ENCODE data around the gene NUDT19. TPM values are rescaled to one million over a fixed set of nuclear protein-coding genes. Genes with fewer than 3 reads are reported as not detected.

Gene NUDT19
- total and polyA plus RNA-seq, 2 experiments from 2014 or later, result 2.4 to 3.9 TPM

DNA sequence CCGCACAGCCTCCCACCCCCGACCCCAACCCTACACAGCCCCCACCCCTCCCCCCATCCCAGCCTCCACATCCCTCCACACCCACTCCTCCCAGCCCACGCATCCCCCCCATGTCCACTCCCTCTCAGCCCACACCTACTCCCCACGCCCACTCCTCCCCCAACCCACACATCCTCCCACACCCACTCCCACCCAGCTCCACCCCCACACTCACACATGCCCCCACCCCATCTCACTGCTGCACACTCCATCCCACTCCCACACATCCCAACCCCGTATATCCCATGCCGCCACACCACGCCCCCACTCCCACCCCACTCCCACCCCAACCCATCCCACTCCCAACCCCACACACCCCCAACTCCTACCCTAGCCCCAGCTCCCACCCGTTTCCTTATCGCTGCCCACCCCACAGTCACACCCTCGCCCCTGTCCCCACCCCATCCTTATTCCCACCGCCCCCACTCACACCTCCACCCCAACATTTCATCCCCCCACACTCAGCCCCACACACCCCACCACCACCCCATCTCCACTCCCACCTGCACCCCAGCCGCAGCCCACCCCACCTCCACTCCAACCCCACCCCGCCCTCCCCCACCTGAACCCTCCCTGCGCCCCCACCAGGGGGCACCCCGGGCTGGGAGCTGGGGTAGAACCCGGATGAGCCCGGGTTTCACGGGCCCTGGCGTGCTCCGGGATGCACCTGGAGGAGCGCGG is 28.8 kb downstream of the NUDT19 start:
- no peak overlapping the region for H2AFZ ChIP-seq
- no peak overlapping the region for H3K4me2 ChIP-seq
- H3K27me3 Mint-ChIP-seq (ENCODE audit: insufficient read depth, low read depth, poor library complexity), result peaks cover 10% of the 10 kb centered on the region
- no peak overlapping the region for H3K27ac ChIP-seq (ENCODE audit: low read depth)
- peaks cover 4% of the 10 kb centered on the region; the same call in 2 of the 3 replicates for H3K4me1 Mint-ChIP-seq
- no peaks in the 10 kb centered on the region for H3K79me2 ChIP-seq (replicated peaks; ENCODE audit: insufficient read depth)
- H3K9me3 Mint-ChIP-seq, result peaks cover 3% of the 10 kb centered on the region; the same call in 1 of the 3 replicates
- H3K9me2 ChIP-seq (ENCODE audit: insufficient read depth), result no peaks in the 10 kb centered on the region
- no peaks in the 10 kb centered on the region for H3K36me3 ChIP-seq (ENCODE audit: insufficient read depth)
- no peak overlapping the region for H3K4me3 Mint-ChIP-seq
- TF ChIP-seq CTCF (conservative IDR thresholded peaks at IDR 0.05; ENCODE audit: low read depth in 2 of 2) (peak in 1 of 2 experiments; percentile 45; a peak in 2 of 4 replicates), ZNF114 (CRISPR knock-in tag; IDR thresholded peaks at IDR 0.05) (no peak)
- ATAC-seq, result peak; percentile 51; the same call in 2 of the 3 replicates
- H3F3A ChIP-seq (replicated peaks; ENCODE audit: low read depth), result no peaks in the 10 kb centered on the region
- H3K4me3 ChIP-seq, result no peak overlapping the region
- no peaks in the 10 kb centered on the region for H3K36me3 Mint-ChIP-seq (ENCODE audit: low read depth)
- no peak overlapping the region for H3K27ac Mint-ChIP-seq
- H3K27me3 ChIP-seq (ENCODE audit: insufficient read depth), result no peaks in the 10 kb centered on the region
- no peaks in the 10 kb centered on the region for H3K4me1 ChIP-seq (ENCODE audit: insufficient read depth)
- no peaks in the 10 kb centered on the region for H4K20me1 ChIP-seq (replicated peaks; ENCODE audit: insufficient read depth)
- peak; percentile 40 for DNase-seq (ENCODE audit: low spot score)

DNA sequence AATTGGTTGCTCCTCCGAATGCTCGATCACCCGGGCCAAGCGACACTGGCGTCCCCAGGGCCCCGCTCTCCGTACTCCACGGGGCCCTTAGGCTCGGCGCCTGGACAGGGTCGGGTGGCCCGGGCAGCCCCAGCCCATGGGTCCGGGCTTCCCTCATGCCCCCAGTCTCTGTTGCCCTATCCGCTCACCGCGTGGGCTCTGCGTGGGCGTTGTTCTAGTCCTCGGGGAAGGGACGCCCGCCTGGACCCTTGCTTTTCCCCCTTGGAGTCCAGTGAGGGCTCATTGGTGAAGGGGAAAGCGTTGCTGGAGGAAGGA is 29.3 kb downstream of the NUDT19 start:
- H3F3A ChIP-seq (replicated peaks; ENCODE audit: low read depth), result no peaks in the 10 kb centered on the region
- no peak overlapping the region for H3K4me3 ChIP-seq
- no peaks in the 10 kb centered on the region for H4K20me1 ChIP-seq (replicated peaks; ENCODE audit: insufficient read depth)
- no peaks in the 10 kb centered on the region for H3K36me3 Mint-ChIP-seq (ENCODE audit: low read depth)
- H3K4me2 ChIP-seq, result no peak overlapping the region
- H3K27me3 Mint-ChIP-seq (ENCODE audit: insufficient read depth, low read depth, poor library complexity), result peaks cover 10% of the 10 kb centered on the region
- no peaks in the 10 kb centered on the region for H3K9me2 ChIP-seq (ENCODE audit: insufficient read depth)
- no peaks in the 10 kb centered on the region for H3K27me3 ChIP-seq (ENCODE audit: insufficient read depth)
- TF ChIP-seq STAT1 (IDR thresholded peaks at IDR 0.05; ENCODE audit: unreplicated experiment) (no peak), CTCF (conservative IDR thresholded peaks at IDR 0.05; ENCODE audit: low read depth in 2 of 2) (no peak), JUNB (IDR thresholded peaks at IDR 0.05; ENCODE audit: unreplicated experiment) (no peak)
- TF ChIP-seq, protein P1, sequence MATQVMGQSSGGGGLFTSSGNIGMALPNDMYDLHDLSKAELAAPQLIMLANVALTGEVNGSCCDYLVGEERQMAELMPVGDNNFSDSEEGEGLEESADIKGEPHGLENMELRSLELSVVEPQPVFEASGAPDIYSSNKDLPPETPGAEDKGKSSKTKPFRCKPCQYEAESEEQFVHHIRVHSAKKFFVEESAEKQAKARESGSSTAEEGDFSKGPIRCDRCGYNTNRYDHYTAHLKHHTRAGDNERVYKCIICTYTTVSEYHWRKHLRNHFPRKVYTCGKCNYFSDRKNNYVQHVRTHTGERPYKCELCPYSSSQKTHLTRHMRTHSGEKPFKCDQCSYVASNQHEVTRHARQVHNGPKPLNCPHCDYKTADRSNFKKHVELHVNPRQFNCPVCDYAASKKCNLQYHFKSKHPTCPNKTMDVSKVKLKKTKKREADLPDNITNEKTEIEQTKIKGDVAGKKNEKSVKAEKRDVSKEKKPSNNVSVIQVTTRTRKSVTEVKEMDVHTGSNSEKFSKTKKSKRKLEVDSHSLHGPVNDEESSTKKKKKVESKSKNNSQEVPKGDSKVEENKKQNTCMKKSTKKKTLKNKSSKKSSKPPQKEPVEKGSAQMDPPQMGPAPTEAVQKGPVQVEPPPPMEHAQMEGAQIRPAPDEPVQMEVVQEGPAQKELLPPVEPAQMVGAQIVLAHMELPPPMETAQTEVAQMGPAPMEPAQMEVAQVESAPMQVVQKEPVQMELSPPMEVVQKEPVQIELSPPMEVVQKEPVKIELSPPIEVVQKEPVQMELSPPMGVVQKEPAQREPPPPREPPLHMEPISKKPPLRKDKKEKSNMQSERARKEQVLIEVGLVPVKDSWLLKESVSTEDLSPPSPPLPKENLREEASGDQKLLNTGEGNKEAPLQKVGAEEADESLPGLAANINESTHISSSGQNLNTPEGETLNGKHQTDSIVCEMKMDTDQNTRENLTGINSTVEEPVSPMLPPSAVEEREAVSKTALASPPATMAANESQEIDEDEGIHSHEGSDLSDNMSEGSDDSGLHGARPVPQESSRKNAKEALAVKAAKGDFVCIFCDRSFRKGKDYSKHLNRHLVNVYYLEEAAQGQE (IDR thresholded peaks at IDR 0.05; ENCODE audit: unreplicated experiment), result no peak
- TF ChIP-seq, protein P2, sequence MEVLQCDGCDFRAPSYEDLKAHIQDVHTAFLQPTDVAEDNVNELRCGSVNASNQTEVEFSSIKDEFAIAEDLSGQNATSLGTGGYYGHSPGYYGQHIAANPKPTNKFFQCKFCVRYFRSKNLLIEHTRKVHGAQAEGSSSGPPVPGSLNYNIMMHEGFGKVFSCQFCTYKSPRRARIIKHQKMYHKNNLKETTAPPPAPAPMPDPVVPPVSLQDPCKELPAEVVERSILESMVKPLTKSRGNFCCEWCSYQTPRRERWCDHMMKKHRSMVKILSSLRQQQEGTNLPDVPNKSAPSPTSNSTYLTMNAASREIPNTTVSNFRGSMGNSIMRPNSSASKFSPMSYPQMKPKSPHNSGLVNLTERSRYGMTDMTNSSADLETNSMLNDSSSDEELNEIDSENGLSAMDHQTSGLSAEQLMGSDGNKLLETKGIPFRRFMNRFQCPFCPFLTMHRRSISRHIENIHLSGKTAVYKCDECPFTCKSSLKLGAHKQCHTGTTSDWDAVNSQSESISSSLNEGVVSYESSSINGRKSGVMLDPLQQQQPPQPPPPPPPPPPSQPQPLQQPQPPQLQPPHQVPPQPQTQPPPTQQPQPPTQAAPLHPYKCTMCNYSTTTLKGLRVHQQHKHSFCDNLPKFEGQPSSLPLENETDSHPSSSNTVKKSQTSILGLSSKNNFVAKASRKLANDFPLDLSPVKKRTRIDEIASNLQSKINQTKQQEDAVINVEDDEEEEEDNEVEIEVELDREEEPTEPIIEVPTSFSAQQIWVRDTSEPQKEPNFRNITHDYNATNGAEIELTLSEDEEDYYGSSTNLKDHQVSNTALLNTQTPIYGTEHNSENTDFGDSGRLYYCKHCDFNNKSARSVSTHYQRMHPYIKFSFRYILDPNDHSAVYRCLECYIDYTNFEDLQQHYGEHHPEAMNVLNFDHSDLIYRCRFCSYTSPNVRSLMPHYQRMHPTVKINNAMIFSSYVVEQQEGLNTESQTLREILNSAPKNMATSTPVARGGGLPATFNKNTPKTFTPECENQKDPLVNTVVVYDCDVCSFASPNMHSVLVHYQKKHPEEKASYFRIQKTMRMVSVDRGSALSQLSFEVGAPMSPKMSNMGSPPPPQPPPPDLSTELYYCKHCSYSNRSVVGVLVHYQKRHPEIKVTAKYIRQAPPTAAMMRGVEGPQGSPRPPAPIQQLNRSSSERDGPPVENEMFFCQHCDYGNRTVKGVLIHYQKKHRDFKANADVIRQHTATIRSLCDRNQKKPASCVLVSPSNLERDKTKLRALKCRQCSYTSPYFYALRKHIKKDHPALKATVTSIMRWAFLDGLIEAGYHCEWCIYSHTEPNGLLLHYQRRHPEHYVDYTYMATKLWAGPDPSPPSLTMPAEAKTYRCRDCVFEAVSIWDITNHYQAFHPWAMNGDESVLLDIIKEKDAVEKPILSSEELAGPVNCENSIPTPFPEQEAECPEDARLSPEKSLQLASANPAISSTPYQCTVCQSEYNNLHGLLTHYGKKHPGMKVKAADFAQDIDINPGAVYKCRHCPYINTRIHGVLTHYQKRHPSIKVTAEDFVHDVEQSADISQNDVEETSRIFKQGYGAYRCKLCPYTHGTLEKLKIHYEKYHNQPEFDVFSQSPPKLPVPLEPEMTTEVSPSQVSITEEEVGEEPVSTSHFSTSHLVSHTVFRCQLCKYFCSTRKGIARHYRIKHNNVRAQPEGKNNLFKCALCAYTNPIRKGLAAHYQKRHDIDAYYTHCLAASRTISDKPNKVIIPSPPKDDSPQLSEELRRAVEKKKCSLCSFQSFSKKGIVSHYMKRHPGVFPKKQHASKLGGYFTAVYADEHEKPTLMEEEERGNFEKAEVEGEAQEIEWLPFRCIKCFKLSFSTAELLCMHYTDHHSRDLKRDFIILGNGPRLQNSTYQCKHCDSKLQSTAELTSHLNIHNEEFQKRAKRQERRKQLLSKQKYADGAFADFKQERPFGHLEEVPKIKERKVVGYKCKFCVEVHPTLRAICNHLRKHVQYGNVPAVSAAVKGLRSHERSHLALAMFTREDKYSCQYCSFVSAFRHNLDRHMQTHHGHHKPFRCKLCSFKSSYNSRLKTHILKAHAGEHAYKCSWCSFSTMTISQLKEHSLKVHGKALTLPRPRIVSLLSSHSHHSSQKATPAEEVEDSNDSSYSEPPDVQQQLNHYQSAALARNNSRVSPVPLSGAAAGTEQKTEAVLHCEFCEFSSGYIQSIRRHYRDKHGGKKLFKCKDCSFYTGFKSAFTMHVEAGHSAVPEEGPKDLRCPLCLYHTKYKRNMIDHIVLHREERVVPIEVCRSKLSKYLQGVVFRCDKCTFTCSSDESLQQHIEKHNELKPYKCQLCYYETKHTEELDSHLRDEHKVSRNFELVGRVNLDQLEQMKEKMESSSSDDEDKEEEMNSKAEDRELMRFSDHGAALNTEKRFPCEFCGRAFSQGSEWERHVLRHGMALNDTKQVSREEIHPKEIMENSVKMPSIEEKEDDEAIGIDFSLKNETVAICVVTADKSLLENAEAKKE (CRISPR knock-in tag; IDR thresholded peaks at IDR 0.05), result no peak
- no peak overlapping the region for H2AFZ ChIP-seq
- H3K4me1 Mint-ChIP-seq, result peaks cover 4% of the 10 kb centered on the region; the same call in 2 of the 3 replicates
- ATAC-seq (no peak), DNase-seq (ENCODE audit: low spot score) (no peak)
- no peak overlapping the region for H3K4me3 Mint-ChIP-seq
- peaks cover 7% of the 10 kb centered on the region for H3K9me3 Mint-ChIP-seq
- no peak overlapping the region for H3K27ac Mint-ChIP-seq
- H3K79me2 ChIP-seq (replicated peaks; ENCODE audit: insufficient read depth), result no peaks in the 10 kb centered on the region
- no peaks in the 10 kb centered on the region for H3K4me1 ChIP-seq (ENCODE audit: insufficient read depth)
- H3K36me3 ChIP-seq (ENCODE audit: insufficient read depth), result no peaks in the 10 kb centered on the region
- no peak overlapping the region for H3K27ac ChIP-seq (ENCODE audit: low read depth)

Measured in GM23338 (cell line).